A549 (cell line): ENCODE data around the gene EPN1.

Experiments
- CHD2 ChIP-seq: fragments of 150-350 bp; IDR thresholded peaks from 2 replicates; pipeline ENCODE4 v1.6.1; 2014; ENCODE audit warnings: low read length; ENCODE audit not compliant: partially characterized antibody
- ESRRA ChIP-seq: fragments of 150-350 bp; IDR thresholded peaks from 2 replicates; pipeline ENCODE4 v1.6.1; 2014; ENCODE audit warnings: mild to moderate bottlenecking, low read length, borderline replicate concordance
- POLR2A ChIP-seq: IDR thresholded peaks from 2 replicates; pipeline ENCODE4 v1.6.1; 2012; ENCODE audit warnings: mild to moderate bottlenecking, low read length
- RAD21 ChIP-seq, 2 experiments: fragments of >200 bp in 1 of 2; sonication (Bioruptor Twin) in 1 of 2; formaldehyde crosslinking in 1 of 2; IDR thresholded peaks in 1 of 2; conservative IDR thresholded peaks in 1 of 2; 2 replicates in 1 of 2; 3 replicates in 1 of 2; pipeline ENCODE4 v1.6.1; 2012 to 2018; ENCODE audit warnings: inconsistent platforms in 1 of 2

- TF ChIP-seq RAD21 (conservative IDR thresholded peaks at IDR 0.05 in 1 of 2, IDR thresholded peaks at IDR 0.05 in 1 of 2) = no peak
- TF ChIP-seq ESRRA = no peak
- TF ChIP-seq CHD2 = no peak
- TF ChIP-seq POLR2A = no peak
These were observed 11.5 kb downstream of the EPN1 start for GRCh38 chr19:55686311-55687050.
